Measurements from ENCODE around the gene GBX1. TPM values are rescaled to one million over a fixed set of nuclear protein-coding genes. Genes with fewer than 3 reads are reported as not detected.

The GBX1 gene
- total RNA-seq, 4 donors from 2014 or later, result 2.4 TPM; not detected in 3

DNA sequence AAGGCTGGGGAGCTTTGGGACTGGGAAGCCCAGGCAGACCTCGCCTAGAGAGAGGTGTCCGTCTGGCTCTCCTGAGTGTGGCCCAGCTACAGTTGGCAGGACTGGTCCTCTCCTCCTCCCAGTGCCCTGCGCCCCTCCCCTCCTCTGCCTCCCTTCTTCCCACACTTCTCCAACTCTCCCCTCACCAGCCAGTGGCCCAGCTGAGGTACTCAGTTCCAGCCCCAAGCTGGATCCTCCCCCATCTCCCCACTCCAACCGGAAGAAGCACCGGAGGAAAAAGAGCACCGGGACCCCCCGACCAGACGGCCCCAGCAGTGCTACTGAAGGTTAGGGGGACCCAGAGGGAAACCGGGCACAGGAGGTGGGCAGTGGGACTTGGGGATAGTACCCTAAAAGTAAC lies 27.7 kb downstream of the GBX1 start:
- intact Hi-C loops (cut with DNase I; ENCODE audit: low total_unique reads), result no loop called here
- TF ChIP-seq, protein P1, sequence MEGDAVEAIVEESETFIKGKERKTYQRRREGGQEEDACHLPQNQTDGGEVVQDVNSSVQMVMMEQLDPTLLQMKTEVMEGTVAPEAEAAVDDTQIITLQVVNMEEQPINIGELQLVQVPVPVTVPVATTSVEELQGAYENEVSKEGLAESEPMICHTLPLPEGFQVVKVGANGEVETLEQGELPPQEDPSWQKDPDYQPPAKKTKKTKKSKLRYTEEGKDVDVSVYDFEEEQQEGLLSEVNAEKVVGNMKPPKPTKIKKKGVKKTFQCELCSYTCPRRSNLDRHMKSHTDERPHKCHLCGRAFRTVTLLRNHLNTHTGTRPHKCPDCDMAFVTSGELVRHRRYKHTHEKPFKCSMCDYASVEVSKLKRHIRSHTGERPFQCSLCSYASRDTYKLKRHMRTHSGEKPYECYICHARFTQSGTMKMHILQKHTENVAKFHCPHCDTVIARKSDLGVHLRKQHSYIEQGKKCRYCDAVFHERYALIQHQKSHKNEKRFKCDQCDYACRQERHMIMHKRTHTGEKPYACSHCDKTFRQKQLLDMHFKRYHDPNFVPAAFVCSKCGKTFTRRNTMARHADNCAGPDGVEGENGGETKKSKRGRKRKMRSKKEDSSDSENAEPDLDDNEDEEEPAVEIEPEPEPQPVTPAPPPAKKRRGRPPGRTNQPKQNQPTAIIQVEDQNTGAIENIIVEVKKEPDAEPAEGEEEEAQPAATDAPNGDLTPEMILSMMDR (IDR thresholded peaks at IDR 0.05), result no peak
- no peak for TF ChIP-seq POLR2A (IDR thresholded peaks at IDR 0.05)
- DNase-seq (ENCODE audit: low spot score in 2 of 2), result peak in 1 of 2 donors; percentile 72
- WGBS, 2 donors, result 86 to 89% methylated on average over 9 of the region's 9 CpGs
- H3K4me3 ChIP-seq (ENCODE audit: low read depth, poor library complexity, severe bottlenecking), result no peak overlapping the region

DNA sequence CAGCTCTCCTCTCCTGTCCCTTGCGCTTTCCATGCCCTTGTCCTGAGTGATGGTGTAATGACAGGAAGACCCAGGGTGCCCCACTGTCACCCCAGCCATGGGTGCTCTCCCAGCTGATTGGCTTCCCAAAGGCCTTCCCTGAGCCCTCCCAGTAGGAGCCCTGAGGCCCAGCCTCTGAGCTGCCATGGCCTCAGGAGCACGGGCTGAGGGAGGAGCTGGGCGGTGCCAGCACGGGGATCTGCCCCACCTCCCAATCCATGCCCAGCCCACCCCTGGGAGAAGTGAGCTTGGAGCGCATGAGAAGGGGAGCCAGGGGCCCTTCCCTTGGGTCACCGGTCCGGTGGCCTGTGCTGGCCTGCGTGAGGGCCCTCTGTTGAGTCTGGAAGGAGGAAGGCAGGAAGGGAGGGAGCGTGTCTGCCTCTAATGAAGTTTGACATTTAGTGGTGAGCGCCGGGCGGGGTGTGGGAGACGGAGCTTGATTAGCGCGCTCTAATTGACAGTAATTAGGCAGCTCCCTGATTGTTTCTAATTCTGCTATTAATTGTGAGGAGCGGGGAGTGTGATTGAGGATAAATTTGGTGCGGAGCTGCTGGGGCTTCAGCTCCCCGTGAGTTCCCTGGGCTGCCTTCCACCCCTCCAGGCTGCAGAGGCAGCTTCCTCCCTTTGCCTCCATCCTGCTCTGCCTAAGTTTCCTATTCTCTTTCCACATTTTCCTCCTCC lies 28.3 kb downstream of the GBX1 start:
- WGBS, 2 donors, result 78 to 89% methylated on average over 15 to 18 of the region's 18 CpGs
- TF ChIP-seq POLR2A (IDR thresholded peaks at IDR 0.05), result no peak
- TF ChIP-seq, protein P1 (IDR thresholded peaks at IDR 0.05), result no peak
- intact Hi-C loops (cut with DNase I; ENCODE audit: low total_unique reads), result no loop called here
- peak in 1 of 2 donors; percentile 77 for DNase-seq (ENCODE audit: low spot score in 2 of 2)
- H3K4me3 ChIP-seq (ENCODE audit: low read depth, poor library complexity, severe bottlenecking), result no peak overlapping the region

DNA sequence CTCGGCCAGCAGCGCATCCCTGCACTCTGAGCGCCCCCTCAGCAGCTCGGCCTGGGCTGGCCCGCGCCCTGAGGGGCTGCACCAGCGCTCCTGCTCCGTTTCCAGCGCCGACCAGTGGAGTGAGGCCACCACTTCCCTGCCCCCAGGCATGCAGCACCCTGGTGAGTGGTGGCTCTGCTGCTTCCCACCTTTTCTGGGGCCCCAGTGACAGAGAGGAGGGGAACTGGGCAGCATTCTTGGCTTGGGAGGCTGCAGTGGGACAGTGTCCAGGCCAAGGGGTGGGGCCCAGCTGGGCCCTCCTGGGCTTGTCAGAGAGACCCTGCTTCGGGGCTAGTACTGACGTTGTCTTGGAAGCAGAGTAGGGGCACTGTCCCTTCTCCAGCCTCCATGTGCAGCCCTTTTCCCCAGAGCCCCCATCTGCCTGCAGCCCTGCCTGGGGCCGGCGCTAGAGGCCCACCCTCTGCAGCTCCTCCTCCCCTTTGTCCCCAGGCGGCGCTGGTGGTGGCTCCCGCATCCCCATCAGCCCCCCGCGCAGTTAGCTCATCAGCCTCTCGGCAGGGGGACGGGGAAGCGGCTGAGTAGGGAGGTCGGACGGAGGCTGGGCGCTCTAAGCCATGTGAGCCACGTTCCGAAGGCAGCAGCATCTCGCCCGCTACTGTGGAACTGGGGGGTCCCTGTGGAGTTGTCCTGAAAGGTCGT lies 29.2 kb downstream of the GBX1 start:
- intact Hi-C loops (cut with DNase I; ENCODE audit: low total_unique reads), result no loop called here
- WGBS, 2 donors, result 87 to 90% methylated on average over 29 to 30 of the region's 30 CpGs
- DNase-seq (ENCODE audit: low spot score in 2 of 2), result peak in 1 of 2 donors; percentile 73
- no peak overlapping the region for H3K4me3 ChIP-seq (ENCODE audit: low read depth, poor library complexity, severe bottlenecking)
- TF ChIP-seq, protein P1 (IDR thresholded peaks at IDR 0.05), result no peak
- no peak for TF ChIP-seq POLR2A (IDR thresholded peaks at IDR 0.05)

DNA sequence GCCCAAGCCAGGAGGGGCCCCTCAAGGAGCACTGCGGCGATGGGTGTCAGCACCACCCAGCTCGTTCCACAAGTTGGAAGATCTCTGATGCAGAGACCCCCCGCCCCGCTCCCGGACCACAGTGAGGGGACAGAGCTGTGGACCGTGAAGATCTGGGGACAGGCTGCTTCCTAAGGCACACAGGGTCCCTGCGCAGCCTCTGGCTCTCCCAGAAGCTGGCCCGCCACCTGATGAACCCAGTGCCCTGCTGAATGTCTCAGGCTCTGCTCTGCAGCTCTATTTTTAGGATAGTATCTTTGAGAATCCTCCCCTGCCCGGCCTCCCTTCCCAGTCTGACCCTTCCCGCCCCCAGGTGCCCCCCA lies 29.7 kb downstream of the GBX1 start:
- intact Hi-C loops (cut with DNase I; ENCODE audit: low total_unique reads), result no loop called here
- DNase-seq (ENCODE audit: low spot score in 2 of 2), result peak in 1 of 2 donors; percentile 84
- H3K4me3 ChIP-seq (ENCODE audit: low read depth, poor library complexity, severe bottlenecking), result no peak overlapping the region
- 88 to 89% methylated on average over 11 of the region's 11 CpGs for WGBS, 2 donors
- TF ChIP-seq POLR2A (IDR thresholded peaks at IDR 0.05), result no peak
- TF ChIP-seq, protein P1 (IDR thresholded peaks at IDR 0.05), result no peak

DNA sequence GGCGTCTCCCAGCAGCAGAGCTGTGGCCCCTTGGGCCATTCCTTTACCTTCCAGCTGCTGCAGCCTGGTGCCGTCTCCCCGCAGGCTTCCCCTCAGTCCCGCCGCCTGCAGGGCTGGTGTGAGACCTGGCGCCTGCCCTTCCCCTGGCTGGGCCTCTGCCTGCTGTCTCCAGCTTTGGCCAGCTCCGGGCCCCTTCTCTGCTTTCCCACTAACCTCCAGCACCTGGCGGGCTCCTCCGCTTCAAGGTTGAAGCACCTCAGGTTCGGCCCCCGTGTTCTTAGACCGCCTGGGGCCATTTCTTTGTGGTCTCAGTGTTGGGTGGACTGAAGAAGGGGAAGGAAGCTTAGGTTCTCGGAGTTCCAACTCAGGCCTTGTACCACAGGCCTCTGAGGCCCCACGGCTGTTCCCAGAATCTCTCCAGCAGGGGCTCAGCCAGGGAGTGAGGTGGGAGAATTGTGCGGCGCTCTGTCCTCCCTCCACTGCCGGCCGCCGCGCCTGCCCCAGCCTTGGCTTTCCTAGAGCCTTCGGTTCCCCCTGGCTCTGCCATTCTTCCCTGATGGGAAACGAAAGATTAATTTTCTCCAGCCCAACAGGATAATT lies 30.3 kb downstream of the GBX1 start:
- 88 to 90% methylated on average over 17 to 22 of the region's 22 CpGs for WGBS, 2 donors
- peak in 1 of 2 donors; percentile 68 for DNase-seq (ENCODE audit: low spot score in 2 of 2)
- intact Hi-C loops (cut with DNase I; ENCODE audit: low total_unique reads), result no loop called here
- no peak for TF ChIP-seq POLR2A (IDR thresholded peaks at IDR 0.05)
- TF ChIP-seq, protein P1 (IDR thresholded peaks at IDR 0.05), result no peak
- H3K4me3 ChIP-seq (ENCODE audit: low read depth, poor library complexity, severe bottlenecking), result no peak overlapping the region
